ENCODE results near the gene LSG1. TPM values are rescaled to one million over a fixed set of nuclear protein-coding genes. Genes with fewer than 3 reads are reported as not detected.

LSG1 gene
- total RNA-seq, 6 experiments from 2014 or later = 13.7 to 23.2 (median 18.0) TPM

DNA sequence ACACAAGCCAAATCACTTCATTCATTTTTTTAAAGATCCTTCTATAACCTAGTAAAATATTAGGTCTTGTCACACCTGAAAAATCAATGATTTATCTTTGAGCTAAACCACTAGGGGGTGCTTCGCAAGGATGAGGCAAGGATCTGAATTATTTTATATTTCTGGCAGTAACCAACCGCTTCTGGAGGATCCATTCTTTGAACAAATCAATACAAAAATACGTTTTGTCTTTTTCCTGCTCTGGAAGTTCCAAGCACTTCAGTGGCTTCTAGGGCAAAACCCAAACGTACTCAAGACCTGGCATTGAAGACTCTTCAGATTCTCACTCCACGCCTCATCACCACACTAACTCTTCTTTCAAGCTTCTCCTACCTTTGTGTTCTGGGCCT is 486 bp downstream of the LSG1 start:
- intact Hi-C loops (cut with DNase I) = no loop called here
- peak overlapping the region in 2 of 3 donors; percentile 80 to 93 for H3K27ac ChIP-seq
- peaks cover 0 to 6% (median 4%) of the 10 kb centered on the region in 4 donors for H3K36me3 ChIP-seq
- TF ChIP-seq POLR2A (IDR thresholded peaks at IDR 0.05) = no peak
- TF ChIP-seq, protein P1, sequence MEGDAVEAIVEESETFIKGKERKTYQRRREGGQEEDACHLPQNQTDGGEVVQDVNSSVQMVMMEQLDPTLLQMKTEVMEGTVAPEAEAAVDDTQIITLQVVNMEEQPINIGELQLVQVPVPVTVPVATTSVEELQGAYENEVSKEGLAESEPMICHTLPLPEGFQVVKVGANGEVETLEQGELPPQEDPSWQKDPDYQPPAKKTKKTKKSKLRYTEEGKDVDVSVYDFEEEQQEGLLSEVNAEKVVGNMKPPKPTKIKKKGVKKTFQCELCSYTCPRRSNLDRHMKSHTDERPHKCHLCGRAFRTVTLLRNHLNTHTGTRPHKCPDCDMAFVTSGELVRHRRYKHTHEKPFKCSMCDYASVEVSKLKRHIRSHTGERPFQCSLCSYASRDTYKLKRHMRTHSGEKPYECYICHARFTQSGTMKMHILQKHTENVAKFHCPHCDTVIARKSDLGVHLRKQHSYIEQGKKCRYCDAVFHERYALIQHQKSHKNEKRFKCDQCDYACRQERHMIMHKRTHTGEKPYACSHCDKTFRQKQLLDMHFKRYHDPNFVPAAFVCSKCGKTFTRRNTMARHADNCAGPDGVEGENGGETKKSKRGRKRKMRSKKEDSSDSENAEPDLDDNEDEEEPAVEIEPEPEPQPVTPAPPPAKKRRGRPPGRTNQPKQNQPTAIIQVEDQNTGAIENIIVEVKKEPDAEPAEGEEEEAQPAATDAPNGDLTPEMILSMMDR (IDR thresholded peaks at IDR 0.05) = peak; percentile 57 to 73 (median 60)
- ATAC-seq = peak; percentile 30 to 43 (median 36)
- no peaks in the 10 kb centered on the region for H3K9me3 ChIP-seq
- H3K4me3 ChIP-seq = peak overlapping the region; percentile 67 to 81 (median 70)
- peaks cover 0 to 15% (median 5%) of the 10 kb centered on the region in 4 donors for H3K4me1 ChIP-seq
- WGBS (ENCODE audit: insufficient coverage, low coverage, low lambda C conversion rate, missing lambda C conversion rate) = 0% methylated on average over 5 of the region's 5 CpGs
- no peak for DNase-seq
- no peaks in the 10 kb centered on the region for H3K27me3 ChIP-seq

DNA sequence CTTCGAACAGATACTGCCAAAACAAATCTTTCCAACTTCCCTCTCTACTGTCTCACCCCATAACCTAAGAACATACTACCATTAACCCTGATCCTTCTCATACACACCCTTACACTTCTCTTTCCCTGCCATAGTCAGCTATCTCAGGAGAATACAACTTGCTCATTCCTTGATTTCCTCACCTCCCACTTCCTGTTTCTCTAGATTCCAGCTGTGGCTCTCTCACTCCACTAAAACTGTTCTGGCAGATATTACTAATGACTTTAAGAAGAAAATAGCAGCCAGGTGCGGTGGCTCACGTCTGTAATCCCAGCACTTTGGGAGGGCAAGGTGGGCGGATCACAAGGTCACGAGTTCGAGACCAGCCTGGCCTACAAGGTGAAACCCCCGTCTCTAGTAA is 4.6 kb downstream of the LSG1 start:
- no peak for TF ChIP-seq POLR2A (IDR thresholded peaks at IDR 0.05)
- TF ChIP-seq, protein P1 (IDR thresholded peaks at IDR 0.05) = no peak
- peaks cover 0 to 30% (median 18%) of the 10 kb centered on the region in 4 donors for H3K36me3 ChIP-seq
- no peak for ATAC-seq
- 91% methylated on average over 4 of the region's 7 CpGs for WGBS (ENCODE audit: insufficient coverage, low coverage, low lambda C conversion rate, missing lambda C conversion rate)
- no peak overlapping the region for H3K4me3 ChIP-seq
- no peaks in the 10 kb centered on the region for H3K9me3 ChIP-seq
- peaks cover 0 to 10% (median 5%) of the 10 kb centered on the region in 4 donors for H3K4me1 ChIP-seq
- intact Hi-C loops (cut with DNase I) = no loop called here
- DNase-seq = no peak
- H3K27me3 ChIP-seq = no peaks in the 10 kb centered on the region
- no peak overlapping the region for H3K27ac ChIP-seq

DNA sequence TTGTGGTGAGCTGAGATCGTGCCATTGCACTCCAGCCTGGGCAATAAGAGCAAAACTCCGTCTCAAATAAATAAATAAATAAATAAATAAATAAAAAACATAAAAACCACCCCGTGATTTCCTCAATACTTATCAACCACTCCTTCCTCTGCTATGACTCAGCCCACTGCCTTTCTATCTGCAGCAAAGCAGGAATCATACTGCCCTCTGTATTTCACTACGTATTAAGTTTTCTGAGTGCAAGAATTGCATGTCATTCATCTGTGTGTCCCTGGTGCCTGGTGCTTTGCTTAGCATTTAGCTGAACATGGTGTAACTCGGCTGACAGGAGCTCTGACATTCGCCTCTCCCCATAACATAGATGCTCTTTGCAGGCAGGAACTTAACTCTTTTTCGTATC is 7.1 kb downstream of the LSG1 start:
- ATAC-seq (peak; percentile 63 to 82 (median 77)), DNase-seq (no peak)
- no peak for TF ChIP-seq POLR2A (IDR thresholded peaks at IDR 0.05)
- TF ChIP-seq, protein P1 (IDR thresholded peaks at IDR 0.05) = no peak
- H3K4me1 ChIP-seq = no peaks in the 10 kb centered on the region
- H3K36me3 ChIP-seq = peaks cover 0 to 42% (median 23%) of the 10 kb centered on the region in 4 donors
- intact Hi-C loops (cut with DNase I) = no loop called here
- no peaks in the 10 kb centered on the region for H3K9me3 ChIP-seq
- H3K27me3 ChIP-seq = no peaks in the 10 kb centered on the region
- 83% methylated on average over 6 of the region's 7 CpGs for WGBS (ENCODE audit: insufficient coverage, low coverage, low lambda C conversion rate, missing lambda C conversion rate)
- no peak overlapping the region for H3K4me3 ChIP-seq
- H3K27ac ChIP-seq = no peak overlapping the region

DNA sequence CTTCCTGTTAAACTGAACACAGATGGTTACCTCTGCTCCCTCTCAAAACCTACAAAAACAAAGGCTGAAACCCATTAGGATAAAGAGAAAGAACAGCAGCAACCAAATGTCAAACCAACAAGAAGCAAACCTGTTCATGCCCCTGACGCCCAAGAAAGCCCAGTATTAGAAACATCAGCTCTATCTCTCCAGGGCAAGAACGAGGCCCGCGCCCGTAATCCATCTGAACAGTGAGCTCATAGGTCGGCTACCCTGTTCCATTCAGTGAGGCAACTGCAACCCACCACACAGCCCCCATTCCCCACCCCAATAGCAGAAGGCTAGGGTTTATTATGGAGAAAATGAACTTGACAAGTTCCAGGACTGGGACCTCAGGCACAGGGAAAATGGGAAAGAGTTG is 10.0 kb downstream of the LSG1 start:
- no peak for TF ChIP-seq POLR2A (IDR thresholded peaks at IDR 0.05)
- TF ChIP-seq, protein P1 (IDR thresholded peaks at IDR 0.05) = no peak
- Histone ChIP-seq H3K9me3 (no peaks in the 10 kb centered on the region), H3K4me1 (no peaks in the 10 kb centered on the region), H3K36me3 (peaks cover 0 to 62% (median 35%) of the 10 kb centered on the region in 4 donors), H3K27me3 (no peaks in the 10 kb centered on the region), H3K27ac (peak overlapping the region in 2 of 3 donors; percentile 0 to 7), H3K4me3 (no peak overlapping the region)
- intact Hi-C loops (cut with DNase I) = no loop called here
- DNase-seq (no peak), ATAC-seq (no peak)
- 62% methylated on average over 6 of the region's 6 CpGs for WGBS (ENCODE audit: insufficient coverage, low coverage, low lambda C conversion rate, missing lambda C conversion rate)

DNA sequence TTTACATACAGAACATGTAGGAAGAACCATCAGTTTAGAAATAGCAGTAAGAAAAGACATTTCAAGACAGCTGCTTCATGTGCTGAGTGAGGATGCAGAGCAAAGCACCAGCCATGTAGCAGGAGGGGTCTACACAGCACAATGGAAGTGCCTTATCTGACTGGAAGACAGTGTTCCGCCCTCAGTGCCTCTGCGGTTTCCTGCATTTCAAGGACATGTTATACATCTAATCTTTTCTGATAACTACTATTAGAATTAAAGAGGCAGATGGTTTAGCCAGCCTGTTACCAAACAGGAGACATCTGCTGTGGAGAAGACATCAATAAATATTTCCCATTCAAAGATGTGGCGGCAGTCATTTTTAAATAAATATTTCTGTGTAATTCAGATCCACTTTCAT is 10.6 kb downstream of the LSG1 start:
- Histone ChIP-seq H3K4me3 (no peak overlapping the region), H3K27ac (peak overlapping the region in 2 of 3 donors; percentile 0 to 7), H3K27me3 (no peaks in the 10 kb centered on the region), H3K36me3 (peaks cover 0 to 60% (median 33%) of the 10 kb centered on the region in 4 donors), H3K4me1 (no peaks in the 10 kb centered on the region), H3K9me3 (no peaks in the 10 kb centered on the region)
- peak; percentile 65 to 84 (median 76) for ATAC-seq
- TF ChIP-seq, protein P1 (IDR thresholded peaks at IDR 0.05) = no peak
- intact Hi-C loops (cut with DNase I) = no loop called here
- no peak for DNase-seq
- whole genome bisulfite sequencing (ENCODE audit: insufficient coverage, low coverage, low lambda C conversion rate, missing lambda C conversion rate) = 52% methylated on average over 3 of the region's 3 CpGs

All from right lobe of liver (tissue), 6 donors.